K562 (cell line): Measurements from ENCODE around the gene TMEM88. TPM values are rescaled to one million over a fixed set of nuclear protein-coding genes. Genes with fewer than 3 reads are reported as not detected.
A peak's percentile ranks its signal among the peaks of the same experiment; 100 is the strongest.

Experiments used
- CBFA2T3 ChIP-seq: fragments of 450-650 bp; IDR thresholded peaks from 2 replicates; pipeline ENCODE4 v1.6.1; 2017
- CREM ChIP-seq: IDR thresholded peaks from 2 replicates; pipeline ENCODE4 v1.6.1; 2014; ENCODE audit warnings: antibody characterized with exemption, low read depth
- CXXC5 ChIP-seq: fragments of 250-450 bp; sonication (Bioruptor Pico); IDR thresholded peaks from 2 replicates; pipeline ENCODE4 v1.8.0; 2022; ENCODE audit warnings: inconsistent platforms, mild to moderate bottlenecking, moderate library complexity
- HDAC6 ChIP-seq: IDR thresholded peaks from 2 replicates; pipeline ENCODE4 v1.6.1; 2012; ENCODE audit warnings: low read depth, mild to moderate bottlenecking, control low read depth, inconsistent platforms, low read length, moderate library complexity
- HMGN3 ChIP-seq: IDR thresholded peaks from 2 replicates; pipeline ENCODE4 v1.6.1; 2011; ENCODE audit warnings: borderline replicate concordance, low read depth, mild to moderate bottlenecking, mixed read lengths, low read length; ENCODE audit not compliant: insufficient read length; ENCODE audit errors: extremely low read depth
- MAZ ChIP-seq, 2 experiments: fragments of 450-650 bp in 1 of 2; sonication (generic) in 1 of 2; formaldehyde crosslinking; IDR thresholded peaks in 1 of 2; conservative IDR thresholded peaks in 1 of 2; 2 replicates each; pipeline versions ENCODE4 v1.4.0 to v1.5.0; 2020; ENCODE audit warnings: mild to moderate bottlenecking in 1 of 2, missing genetic modification reagents in 1 of 2
- NFYB ChIP-seq: IDR thresholded peaks from 2 replicates; pipeline ENCODE4 v1.6.1; 2011; ENCODE audit warnings: mild to moderate bottlenecking, moderate library complexity; ENCODE audit not compliant: insufficient read length; ENCODE audit errors: extremely low read depth
- PHB2 ChIP-seq: fragments of 450-650 bp; IDR thresholded peaks from 2 replicates; pipeline ENCODE4 v1.6.1; 2017; ENCODE audit warnings: low read depth
- PREB ChIP-seq: sonication (generic); formaldehyde crosslinking; IDR thresholded peaks from 2 replicates; pipeline ENCODE4 v1.8.1; 2023; ENCODE audit warnings: mild to moderate bottlenecking, missing genetic modification reagents
- RAD21 ChIP-seq, 2 experiments: fragments of 250-450 bp in 1 of 2; fragments of 450-650 bp in 1 of 2; sonication (Bioruptor Pico) in 1 of 2; formaldehyde crosslinking in 1 of 2; IDR thresholded peaks in 1 of 2; conservative IDR thresholded peaks in 1 of 2; 2 replicates each; pipeline versions ENCODE4 v1.4.0 to v1.8.0; 2020 to 2022; ENCODE audit warnings: mild to moderate bottlenecking in 2 of 2, moderate library complexity in 1 of 2
- RBFOX2 ChIP-seq: fragments of 200-400 bp; formaldehyde crosslinking; IDR thresholded peaks from 2 replicates; pipeline ENCODE4 v1.6.1; 2017; ENCODE audit warnings: low read depth, mild to moderate bottlenecking, low read length, moderate library complexity
- ZBTB7A ChIP-seq: IDR thresholded peaks from 2 replicates; pipeline ENCODE4 v1.6.1; 2011; ENCODE audit warnings: low read depth, mild to moderate bottlenecking, low read length, moderate library complexity, borderline replicate concordance; ENCODE audit not compliant: control insufficient read depth
- ZBTB8A ChIP-seq: fragments of 450-650 bp; IDR thresholded peaks from 2 replicates; pipeline ENCODE4 v1.6.1; 2018; ENCODE audit warnings: mild to moderate bottlenecking, moderate library complexity; ENCODE audit not compliant: partially characterized antibody
- ZFX ChIP-seq: sonication (generic); formaldehyde crosslinking; IDR thresholded peaks from 2 replicates; pipeline ENCODE4 v1.8.0; 2022; ENCODE audit warnings: mild to moderate bottlenecking, missing genetic modification reagents, moderate library complexity
- ZNF174 ChIP-seq: fragments of 250-450 bp; sonication (Bioruptor Pico); IDR thresholded peaks from 2 replicates; pipeline ENCODE4 v1.4.0; 2020; ENCODE audit warnings: mild to moderate bottlenecking
- ZNF277 ChIP-seq: fragments of 250-450 bp; sonication (Bioruptor Pico); IDR thresholded peaks from 2 replicates; pipeline ENCODE4 v1.8.0; 2022; ENCODE audit warnings: inconsistent platforms, mild to moderate bottlenecking, moderate library complexity, borderline replicate concordance
- ZNF280B ChIP-seq: fragments of 250-450 bp; sonication (Bioruptor Pico); IDR thresholded peaks from 2 replicates; pipeline ENCODE4 v1.5.1; 2021; ENCODE audit warnings: mild to moderate bottlenecking
- ZNF551 ChIP-seq: fragments of 250-450 bp; sonication (Bioruptor Pico); IDR thresholded peaks from 2 replicates; pipeline ENCODE4 v1.5.0; 2021; ENCODE audit warnings: mild to moderate bottlenecking, moderate library complexity
- ZNF717 ChIP-seq: fragments of 250-450 bp; sonication (Bioruptor Pico); IDR thresholded peaks from 2 replicates; pipeline ENCODE4 v1.5.0; 2021
- polyA plus RNA-seq, 8 experiments: library from polyadenylated mRNA; depleted of rRNA in 4 of 8; stranded (reverse) in 5 of 8; unstranded in 3 of 8; fragments of >200 nt; fragmentation: Nextera tagmentation in 2 of 8; fragmentation: Illumina TruSeq in 1 of 8; extraction: Ambion mirVana in 2 of 8; extraction: Trizol in 1 of 8; gene quantifications; 2 replicates each; pipeline versions ENCODE4 v1.2.1 to v1.2.3, GENCODE V29; 2011 to 2014; ENCODE audit warnings: inconsistent platforms in 1 of 8, missing spikeins in 1 of 8
- total RNA-seq, 7 experiments: library from RNA; depleted of rRNA in 6 of 7; stranded (reverse); fragments of >200 nt in 6 of 7; fragmentation: Illumina TruSeq in 2 of 7; extraction: Trizol in 2 of 7; gene quantifications; 2 replicates each; pipeline versions ENCODE4 v1.2.1 to v1.2.3, GENCODE V29; 2011 to 2021; ENCODE audit warnings: low replicate concordance in 1 of 7
- TF ChIP-seq, protein P1 (sequence below): fragments of 450-650 bp; IDR thresholded peaks from 2 replicates; pipeline ENCODE4 v1.6.1; 2016
- TF ChIP-seq, protein P2 (sequence below): sonication (generic); formaldehyde crosslinking; IDR thresholded peaks from 2 replicates; pipeline ENCODE4 v1.8.0; 2022; ENCODE audit warnings: missing genetic modification reagents, mild to moderate bottlenecking, borderline replicate concordance

The TMEM88 gene
- total and polyA plus RNA-seq, 9 of the 15 experiments (the other 6 are each of a cell fraction or from before 2014, with no cell fraction given), result 0.10 to 1.4 (median 0.36) TPM; not detected in 3

- TF ChIP-seq ZBTB7A, result peak; percentile 41; the same call in 1 of the 2 replicates
- no peak for TF ChIP-seq ZNF174 (CRISPR knock-in tag)
- no peak for TF ChIP-seq PREB
- TF ChIP-seq MAZ (CRISPR knock-in tag; conservative IDR thresholded peaks at IDR 0.05 in 1 of 2, IDR thresholded peaks at IDR 0.05 in 1 of 2), result 0 out of 4 replicates have a peak, but pooled peaks of 1 of the 2 experiments have one; percentile 16
- TF ChIP-seq ZNF717, result no peak
- no peak for TF ChIP-seq ZNF551 (CRISPR knock-in tag)
- TF ChIP-seq ZNF280B (CRISPR knock-in tag), result no peak
- TF ChIP-seq RAD21 (CRISPR knock-in tag; conservative IDR thresholded peaks at IDR 0.05 in 1 of 2, IDR thresholded peaks at IDR 0.05 in 1 of 2), result peak; percentile 33 to 67; a peak in 3 of 4 replicates
- TF ChIP-seq HMGN3, result peak; percentile 33
- TF ChIP-seq, protein P1, sequence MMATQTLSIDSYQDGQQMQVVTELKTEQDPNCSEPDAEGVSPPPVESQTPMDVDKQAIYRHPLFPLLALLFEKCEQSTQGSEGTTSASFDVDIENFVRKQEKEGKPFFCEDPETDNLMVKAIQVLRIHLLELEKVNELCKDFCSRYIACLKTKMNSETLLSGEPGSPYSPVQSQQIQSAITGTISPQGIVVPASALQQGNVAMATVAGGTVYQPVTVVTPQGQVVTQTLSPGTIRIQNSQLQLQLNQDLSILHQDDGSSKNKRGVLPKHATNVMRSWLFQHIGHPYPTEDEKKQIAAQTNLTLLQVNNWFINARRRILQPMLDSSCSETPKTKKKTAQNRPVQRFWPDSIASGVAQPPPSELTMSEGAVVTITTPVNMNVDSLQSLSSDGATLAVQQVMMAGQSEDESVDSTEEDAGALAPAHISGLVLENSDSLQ, result no peak
- TF ChIP-seq ZFX, result no peak
- TF ChIP-seq HDAC6, result no peak
- no peak for TF ChIP-seq ZNF277 (CRISPR knock-in tag)
- peak; percentile 69 for TF ChIP-seq NFYB
- 0 out of 2 replicates have a peak, but pooled peaks have one; percentile 31 for TF ChIP-seq CXXC5 (CRISPR knock-in tag)
- no peak for TF ChIP-seq PHB2
- TF ChIP-seq, protein P2, sequence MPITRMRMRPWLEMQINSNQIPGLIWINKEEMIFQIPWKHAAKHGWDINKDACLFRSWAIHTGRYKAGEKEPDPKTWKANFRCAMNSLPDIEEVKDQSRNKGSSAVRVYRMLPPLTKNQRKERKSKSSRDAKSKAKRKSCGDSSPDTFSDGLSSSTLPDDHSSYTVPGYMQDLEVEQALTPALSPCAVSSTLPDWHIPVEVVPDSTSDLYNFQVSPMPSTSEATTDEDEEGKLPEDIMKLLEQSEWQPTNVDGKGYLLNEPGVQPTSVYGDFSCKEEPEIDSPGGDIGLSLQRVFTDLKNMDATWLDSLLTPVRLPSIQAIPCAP (CRISPR knock-in tag), result no peak
- peak; percentile 62 for TF ChIP-seq RBFOX2
- no peak for TF ChIP-seq CBFA2T3
- TF ChIP-seq ZBTB8A, result no peak
- 0 out of 2 replicates have a peak, but pooled peaks have one; percentile 23 for TF ChIP-seq CREM
Measured at GRCh38 chr17:7851438-7852261, 3.2 kb upstream of the TMEM88 start (continued).
